B cell (primary cell): ENCODE results near the gene DCDC2B.

ENCODE experiments used
- CTCF ChIP-seq: fragments of 200-600 bp; IDR thresholded peaks from one replicate; pipeline ENCODE4 v1.8.0; 2022; ENCODE audit warnings: antibody characterized with exemption, mild to moderate bottlenecking
- EZH2 ChIP-seq: IDR thresholded peaks from 2 replicates; pipeline ENCODE4 v1.6.1; 2012; ENCODE audit warnings: borderline replicate concordance, low read depth, mild to moderate bottlenecking, moderate library complexity, low read length; ENCODE audit not compliant: insufficient read depth, poor library complexity, severe bottlenecking

DNA sequence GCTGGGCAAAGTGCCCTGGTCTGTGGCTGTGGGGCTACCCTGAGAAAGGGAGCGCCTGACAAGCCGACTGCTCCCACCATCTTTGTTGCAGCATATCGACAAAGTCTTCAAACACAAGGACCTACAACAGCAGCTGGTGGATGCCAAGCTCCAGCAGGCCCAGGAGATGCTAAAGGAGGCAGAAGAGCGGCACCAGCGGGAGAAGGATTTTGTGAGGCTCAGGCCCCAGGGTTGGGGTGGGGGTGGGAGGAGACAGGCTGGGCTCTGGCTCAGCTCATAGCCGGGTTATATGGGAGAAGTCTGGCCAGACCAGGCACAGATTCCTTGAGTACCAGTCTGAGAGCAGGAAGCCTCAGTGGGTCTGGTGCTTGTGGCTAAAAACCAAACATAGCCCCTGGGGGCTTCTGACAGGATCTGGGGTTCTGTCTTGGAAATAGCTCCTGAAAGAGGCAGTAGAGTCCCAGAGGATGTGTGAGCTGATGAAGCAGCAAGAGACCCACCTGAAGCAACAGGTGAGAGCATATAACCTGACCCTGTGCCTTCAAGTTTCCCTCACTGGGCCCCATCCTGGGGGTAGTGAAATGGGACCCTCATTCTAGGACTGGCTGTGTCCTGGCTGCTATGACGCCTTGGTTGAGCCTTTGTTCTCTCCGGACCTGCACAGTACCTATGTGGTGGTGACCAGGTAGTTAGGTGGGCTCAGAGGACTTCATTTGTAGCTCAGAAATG lies 16.5 kb upstream of the DCDC2B start:
- TF ChIP-seq CTCF, result no peak
- TF ChIP-seq EZH2, result no peak
